ENCODE data around the gene MORN4. TPM values are rescaled to one million over a fixed set of nuclear protein-coding genes. Genes with fewer than 3 reads are reported as not detected.

The MORN4 gene
- total RNA-seq, 1 donor from 2014 or later: 25.9 TPM

DNA sequence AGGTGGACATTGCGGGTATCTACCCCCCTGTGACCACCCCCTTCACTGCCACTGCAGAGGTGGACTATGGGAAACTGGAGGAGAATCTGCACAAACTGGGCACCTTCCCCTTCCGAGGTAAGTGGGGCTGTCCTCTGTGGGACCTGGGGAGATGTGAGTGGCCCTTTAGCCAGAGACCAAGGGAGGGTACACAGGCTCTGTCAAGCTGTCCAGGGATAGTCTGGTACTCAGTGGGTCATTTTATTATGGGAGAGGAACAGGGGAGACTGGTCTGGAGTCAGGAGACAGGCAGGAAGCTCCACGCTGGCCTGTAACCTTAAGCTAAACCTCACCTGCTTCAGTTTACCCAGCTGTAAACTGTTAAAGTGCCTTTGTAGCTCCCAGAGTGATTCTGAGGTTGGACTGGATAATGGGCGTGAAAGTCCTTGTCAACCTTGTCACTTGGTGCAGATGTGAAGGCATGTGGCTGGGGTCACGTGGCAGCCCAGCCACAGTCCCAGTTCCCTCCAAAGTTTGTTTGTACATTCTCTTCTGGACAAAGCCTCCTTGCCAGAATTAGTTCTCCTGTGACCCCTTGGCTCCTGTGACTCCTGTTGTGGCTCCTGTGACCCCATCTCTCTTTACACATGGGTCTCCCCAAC lies 48.4 kb downstream of the MORN4 start:
- peak overlapping the region; percentile 98 for H3K27ac Mint-ChIP-seq (ENCODE audit: unreplicated experiment)

DNA sequence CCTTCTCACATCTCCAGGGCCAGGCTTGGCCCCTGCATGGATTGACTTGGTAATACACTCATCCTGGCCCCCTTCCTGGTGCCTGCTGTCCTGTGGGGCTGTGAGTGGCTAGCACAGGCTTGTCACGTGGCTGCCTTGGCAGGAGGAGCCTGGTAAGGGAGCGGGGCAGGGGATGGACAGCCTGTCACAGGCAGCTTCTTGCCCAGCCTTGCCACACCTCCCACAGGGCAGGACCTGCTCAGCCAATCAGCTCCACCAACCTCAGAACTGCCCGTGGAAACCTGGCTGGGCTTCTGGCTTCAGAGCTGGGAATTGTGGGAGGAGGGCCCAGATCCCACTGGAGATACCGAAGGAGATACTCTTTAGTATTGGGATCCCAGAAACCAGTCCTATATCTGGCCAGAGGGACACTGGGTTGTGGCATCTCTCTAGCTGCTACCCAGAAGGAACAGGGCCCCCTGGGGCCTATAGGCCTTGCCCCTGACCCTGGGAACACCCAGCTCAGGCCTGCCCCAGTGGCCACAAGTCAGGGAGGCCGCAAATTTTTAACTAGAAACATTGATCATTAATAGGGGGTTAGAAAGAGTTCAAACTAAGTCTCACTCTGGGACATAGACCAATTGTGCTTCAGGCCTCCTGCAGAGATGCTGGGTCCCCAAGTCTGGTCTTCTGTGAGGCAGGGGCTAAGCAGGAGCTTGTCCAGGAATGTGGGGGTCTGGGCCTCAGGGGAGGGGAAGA lies 49.1 kb downstream of the MORN4 start, which contains the start of gene HOGA1:
Gene HOGA1 (plus strand): TSS at position 330 of the 738 bp plus-strand sequence. CDS start 315 bp downstream, at position 645.
- H3K36me3 Mint-ChIP-seq (ENCODE audit: low read depth): no peaks in the 10 kb centered on the region
- H3K27ac Mint-ChIP-seq (ENCODE audit: unreplicated experiment): peak within 1 kb of the TSS; percentile 67
- no peaks in the 10 kb centered on the region for H3K27me3 Mint-ChIP-seq (ENCODE audit: low read depth)
- no peak within 1 kb of the TSS for H3K4me3 Mint-ChIP-seq
- peaks cover 11% of the 10 kb centered on the region for H3K4me1 Mint-ChIP-seq
- no peak for DNase-seq (ENCODE audit: low read depth, low spot score)
- H3K9me3 Mint-ChIP-seq: no peaks in the 10 kb centered on the region
- TF ChIP-seq, protein P1, sequence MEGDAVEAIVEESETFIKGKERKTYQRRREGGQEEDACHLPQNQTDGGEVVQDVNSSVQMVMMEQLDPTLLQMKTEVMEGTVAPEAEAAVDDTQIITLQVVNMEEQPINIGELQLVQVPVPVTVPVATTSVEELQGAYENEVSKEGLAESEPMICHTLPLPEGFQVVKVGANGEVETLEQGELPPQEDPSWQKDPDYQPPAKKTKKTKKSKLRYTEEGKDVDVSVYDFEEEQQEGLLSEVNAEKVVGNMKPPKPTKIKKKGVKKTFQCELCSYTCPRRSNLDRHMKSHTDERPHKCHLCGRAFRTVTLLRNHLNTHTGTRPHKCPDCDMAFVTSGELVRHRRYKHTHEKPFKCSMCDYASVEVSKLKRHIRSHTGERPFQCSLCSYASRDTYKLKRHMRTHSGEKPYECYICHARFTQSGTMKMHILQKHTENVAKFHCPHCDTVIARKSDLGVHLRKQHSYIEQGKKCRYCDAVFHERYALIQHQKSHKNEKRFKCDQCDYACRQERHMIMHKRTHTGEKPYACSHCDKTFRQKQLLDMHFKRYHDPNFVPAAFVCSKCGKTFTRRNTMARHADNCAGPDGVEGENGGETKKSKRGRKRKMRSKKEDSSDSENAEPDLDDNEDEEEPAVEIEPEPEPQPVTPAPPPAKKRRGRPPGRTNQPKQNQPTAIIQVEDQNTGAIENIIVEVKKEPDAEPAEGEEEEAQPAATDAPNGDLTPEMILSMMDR (conservative IDR thresholded peaks at IDR 0.05): no peak

More for the DNA sequence above, 48.4 kb downstream of the MORN4 start:
- no peak overlapping the region for H3K4me3 Mint-ChIP-seq
- peaks cover 11% of the 10 kb centered on the region for H3K4me1 Mint-ChIP-seq
- DNase-seq (ENCODE audit: low read depth, low spot score): no peak
- no peaks in the 10 kb centered on the region for H3K9me3 Mint-ChIP-seq
- no peaks in the 10 kb centered on the region for H3K36me3 Mint-ChIP-seq (ENCODE audit: low read depth)
- TF ChIP-seq, protein P1 (conservative IDR thresholded peaks at IDR 0.05): no peak
- H3K27me3 Mint-ChIP-seq (ENCODE audit: low read depth): no peaks in the 10 kb centered on the region

GRCh38 chr10:97583476-97583875 lies 49.8 kb downstream of the MORN4 start:
- DNase-seq (ENCODE audit: low read depth, low spot score): no peak
- Mint-ChIP-seq H3K27ac (ENCODE audit: unreplicated experiment) (no peak overlapping the region), H3K9me3 (no peaks in the 10 kb centered on the region), H3K27me3 (ENCODE audit: low read depth) (no peaks in the 10 kb centered on the region), H3K36me3 (ENCODE audit: low read depth) (no peaks in the 10 kb centered on the region), H3K4me1 (peaks cover 11% of the 10 kb centered on the region), H3K4me3 (no peak overlapping the region)
- TF ChIP-seq, protein P1 (conservative IDR thresholded peaks at IDR 0.05): no peak

- Mint-ChIP-seq H3K4me1 (peaks cover 11% of the 10 kb centered on the region), H3K27me3 (ENCODE audit: low read depth) (no peaks in the 10 kb centered on the region), H3K9me3 (no peaks in the 10 kb centered on the region), H3K4me3 (no peak overlapping the region), H3K27ac (ENCODE audit: unreplicated experiment) (no peak overlapping the region), H3K36me3 (ENCODE audit: low read depth) (no peaks in the 10 kb centered on the region)
- TF ChIP-seq, protein P1 (conservative IDR thresholded peaks at IDR 0.05): no peak
- DNase-seq (ENCODE audit: low read depth, low spot score): no peak
Measured at GRCh38 chr10:97582169-97582568, 51.1 kb downstream of the MORN4 start.

DNA sequence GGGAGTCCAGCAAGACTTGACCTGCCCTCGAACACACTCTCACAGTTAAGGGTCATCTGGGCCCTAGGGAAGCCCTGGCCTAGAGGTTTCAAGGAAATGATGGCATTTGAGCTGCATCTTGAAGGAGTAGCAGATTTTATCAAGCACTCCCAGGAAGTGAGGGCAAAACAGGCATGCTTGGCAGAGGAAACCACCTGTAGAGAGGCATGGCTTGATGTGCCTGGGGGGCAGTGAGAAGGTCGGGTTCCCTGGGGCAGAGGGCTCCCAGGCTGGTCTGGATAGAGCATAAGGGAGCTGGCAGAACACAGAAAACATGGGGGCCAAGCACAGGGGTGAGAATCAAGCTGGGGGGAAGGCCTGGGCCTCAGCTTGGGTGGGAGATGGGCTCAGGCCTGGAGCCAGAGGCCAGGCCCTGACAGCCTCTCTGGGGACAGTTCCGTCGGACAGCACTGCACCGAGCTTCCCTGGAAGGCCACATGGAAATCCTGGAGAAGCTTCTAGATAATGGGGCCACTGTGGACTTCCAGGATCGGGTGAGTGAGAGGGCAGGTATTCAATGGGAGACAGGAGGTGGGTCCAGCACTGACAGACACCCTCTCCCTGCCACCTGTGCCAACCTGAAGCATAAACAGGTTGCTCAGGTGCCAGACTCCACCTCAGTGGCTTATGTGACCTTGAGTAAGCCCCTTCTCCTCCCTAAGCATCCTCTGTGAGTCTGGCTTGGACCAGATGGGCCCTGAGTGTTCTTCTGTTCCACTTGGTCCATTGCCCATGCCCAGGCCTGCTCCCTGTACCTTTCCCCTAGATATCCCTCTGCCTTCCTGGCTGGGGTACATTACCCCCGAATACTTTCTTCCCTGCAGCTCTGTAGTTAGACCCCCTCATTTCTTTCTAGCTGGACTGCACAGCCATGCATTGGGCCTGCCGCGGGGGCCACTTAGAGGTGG lies 52.6 kb downstream of the MORN4 start:
- DNase-seq (ENCODE audit: low read depth, low spot score): no peak
- no peak overlapping the region for H3K27ac Mint-ChIP-seq (ENCODE audit: unreplicated experiment)
- no peaks in the 10 kb centered on the region for H3K27me3 Mint-ChIP-seq (ENCODE audit: low read depth)
- H3K4me1 Mint-ChIP-seq: peaks cover 10% of the 10 kb centered on the region
- TF ChIP-seq, protein P1 (conservative IDR thresholded peaks at IDR 0.05): no peak
- no peak overlapping the region for H3K4me3 Mint-ChIP-seq
- no peaks in the 10 kb centered on the region for H3K36me3 Mint-ChIP-seq (ENCODE audit: low read depth)
- H3K9me3 Mint-ChIP-seq: no peaks in the 10 kb centered on the region
